Tibial nerve (tissue), 4 donors: ENCODE measurements around the gene UTP18.

Experiments
- CTCF ChIP-seq, 5 experiments: fragments of 200-600 bp in 3 of 5; fragments of 450-650 bp in 2 of 5; sonication (generic) in 3 of 5; IDR thresholded peaks; one replicate each; pipeline ENCODE4 v1.5.1; 2016 to 2019; ENCODE audit warnings: antibody characterized with exemption in 5 of 5, mild to moderate bottlenecking in 3 of 5, moderate library complexity in 2 of 5
- EP300 ChIP-seq, 2 donors: sonication (generic); formaldehyde crosslinking; IDR thresholded peaks; one replicate each; pipeline ENCODE4 v1.6.1; 2017; ENCODE audit warnings: antibody characterized with exemption in 2 of 2, mild to moderate bottlenecking in 1 of 2
- POLR2A ChIP-seq, 2 donors: fragments of 450-650 bp; IDR thresholded peaks; one replicate each; pipeline ENCODE4 v1.6.1; 2017; ENCODE audit warnings: antibody characterized with exemption in 2 of 2, mild to moderate bottlenecking in 2 of 2, moderate library complexity in 2 of 2

GRCh38 chr17:51258756-51259563 lies 1.4 kb upstream of the UTP18 start:
- TF ChIP-seq CTCF (IDR thresholded peaks at IDR 0.05) (no peak), POLR2A (IDR thresholded peaks at IDR 0.05) (no peak), EP300 (IDR thresholded peaks at IDR 0.05) (no peak)
